Body of pancreas (tissue), 4 donors: ENCODE measurements around the gene ARHGEF40. TPM values are rescaled to one million over a fixed set of nuclear protein-coding genes. Genes with fewer than 3 reads are reported as not detected.

ENCODE experiments used
- ATAC-seq: fragments of 150-250 bp; one replicate; pipeline ENCODE4 v1.9.1; 2016
- DNase-seq, 4 donors: peaks; one replicate each; pipeline ENCODE4 v3.0.0-alpha.2; 2019
- H3K27ac ChIP-seq, 4 donors: fragments of 200-600 bp; sonication (generic); 1 replicate in 3 of 4; 2 replicates in 1 of 4; pipeline versions ENCODE4 v1.5.1 to v1.6.1; 2016 to 2019; ENCODE audit warnings: mild to moderate bottlenecking in 1 of 4, mixed read lengths in 1 of 4, moderate library complexity in 1 of 4
- H3K27me3 ChIP-seq, 2 donors: fragments of 200-600 bp; sonication (generic); one replicate each; pipeline ENCODE4 v1.6.0; 2016; ENCODE audit warnings: mild to moderate bottlenecking in 1 of 2
- H3K36me3 ChIP-seq, 2 donors: fragments of 200-600 bp; sonication (generic); replicated peaks in 1 of 2; 2 replicates each; pipeline ENCODE4 v1.5.1; 2016; ENCODE audit warnings: low read depth in 2 of 2; ENCODE audit not compliant: insufficient read depth in 1 of 2
- H3K4me1 ChIP-seq: fragments of 200-600 bp; sonication (generic); one replicate; pipeline ENCODE4 v1.6.0; 2016
- H3K4me3 ChIP-seq, 2 donors: fragments of 200-600 bp; sonication (generic); 1 replicate in 1 of 2; 2 replicates in 1 of 2; pipeline ENCODE4 v1.5.1; 2016 to 2019
- H3K9me3 ChIP-seq, 3 donors: fragments of 200-600 bp; sonication (generic); 1 replicate in 2 of 3; 2 replicates in 1 of 3; pipeline ENCODE4 v1.5.1; 2016
- CTCF ChIP-seq, 7 experiments: fragments of 450-650 bp in 4 of 7; fragments of 200-600 bp in 3 of 7; sonication (generic) in 3 of 7; IDR thresholded peaks; one replicate each; pipeline ENCODE4 v1.5.1; 2016 to 2019; ENCODE audit warnings: antibody characterized with exemption in 7 of 7
- POLR2A ChIP-seq, 3 donors: fragments of 450-650 bp; IDR thresholded peaks; one replicate each; pipeline ENCODE4 v1.6.1; 2016; ENCODE audit warnings: antibody characterized with exemption in 3 of 3, mild to moderate bottlenecking in 2 of 3
- WGBS, 2 donors: methylation state at CpG; one replicate each; pipeline ENCODE4 v1.1.5; 2017; 5-methylcytosine and 5-hydroxymethylcytosine counted together
- intact Hi-C: fragments of 100-400 bp; cut with DNase I; formaldehyde crosslinking; loops from one replicate; pipeline ENCODE4 v1.15.1; 2023
- total RNA-seq, 2 donors: library from RNA; depleted of rRNA; stranded (reverse); fragments of >200 nt; gene quantifications; one replicate each; pipeline ENCODE4 v1.1.0, GENCODE V29; 2016

ARHGEF40 gene
- total RNA-seq, 2 donors from 2014 or later, result 58.4 to 142 TPM

DNA sequence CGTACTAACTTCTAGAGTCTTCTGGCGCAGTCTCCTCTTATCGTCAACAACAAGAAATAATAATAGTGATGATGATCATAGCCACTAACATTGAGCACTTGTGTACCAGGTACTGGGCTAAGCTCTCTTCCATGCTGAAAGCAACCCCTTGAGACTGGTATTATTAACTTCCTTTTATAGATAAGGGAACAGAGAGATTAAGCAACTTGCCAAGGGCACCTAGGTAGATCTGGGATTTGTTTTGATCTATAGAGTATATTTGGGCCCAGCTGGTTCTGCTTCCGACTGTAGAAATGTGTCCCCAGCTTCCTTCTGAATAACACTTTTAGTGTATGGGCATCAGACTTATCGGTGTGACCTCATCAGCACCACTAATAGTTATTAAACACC is 29.5 kb downstream of the ARHGEF40 start:
- ATAC-seq (no peak), DNase-seq (no peak)
- no peaks in the 10 kb centered on the region for H3K9me3 ChIP-seq
- H3K4me3 ChIP-seq, result no peak overlapping the region
- TF ChIP-seq CTCF (IDR thresholded peaks at IDR 0.05) (no peak), POLR2A (IDR thresholded peaks at IDR 0.05) (no peak)
- peak overlapping the region in 3 of 4 donors; percentile 79 to 92 (median 91) for H3K27ac ChIP-seq
- WGBS, 2 donors, result 48 to 51% methylated on average over 5 of the region's 5 CpGs
- no peaks in the 10 kb centered on the region for H3K36me3 ChIP-seq
- H3K27me3 ChIP-seq, result no peaks in the 10 kb centered on the region
- intact Hi-C loops, result no loop called here
- H3K4me1 ChIP-seq, result peaks cover 33% of the 10 kb centered on the region

- intact Hi-C loops, result no loop called here
- H3K9me3 ChIP-seq, result no peaks in the 10 kb centered on the region
- ATAC-seq, result no peak
- H3K4me1 ChIP-seq, result peaks cover 45% of the 10 kb centered on the region
- no peaks in the 10 kb centered on the region for H3K27me3 ChIP-seq
- 69 to 81% methylated on average over 5 of the region's 5 CpGs for WGBS, 2 donors
- H3K36me3 ChIP-seq, result no peaks in the 10 kb centered on the region
- TF ChIP-seq CTCF (IDR thresholded peaks at IDR 0.05) (no peak), POLR2A (IDR thresholded peaks at IDR 0.05) (no peak)
- no peak within 1 kb of the TSS for H3K4me3 ChIP-seq
- H3K27ac ChIP-seq, result peak within 1 kb of the TSS in 3 of 4 donors; percentile 79 to 92 (median 91)
- no peak for DNase-seq
Measured at GRCh38 chr14:21100931-21101330, 30.8 kb downstream of the ARHGEF40 start, which contains the start of gene TMEM253. TMEM253 (plus strand) TSS chr14:21101066; CDS start chr14:21101344, 278 bp downstream.

DNA sequence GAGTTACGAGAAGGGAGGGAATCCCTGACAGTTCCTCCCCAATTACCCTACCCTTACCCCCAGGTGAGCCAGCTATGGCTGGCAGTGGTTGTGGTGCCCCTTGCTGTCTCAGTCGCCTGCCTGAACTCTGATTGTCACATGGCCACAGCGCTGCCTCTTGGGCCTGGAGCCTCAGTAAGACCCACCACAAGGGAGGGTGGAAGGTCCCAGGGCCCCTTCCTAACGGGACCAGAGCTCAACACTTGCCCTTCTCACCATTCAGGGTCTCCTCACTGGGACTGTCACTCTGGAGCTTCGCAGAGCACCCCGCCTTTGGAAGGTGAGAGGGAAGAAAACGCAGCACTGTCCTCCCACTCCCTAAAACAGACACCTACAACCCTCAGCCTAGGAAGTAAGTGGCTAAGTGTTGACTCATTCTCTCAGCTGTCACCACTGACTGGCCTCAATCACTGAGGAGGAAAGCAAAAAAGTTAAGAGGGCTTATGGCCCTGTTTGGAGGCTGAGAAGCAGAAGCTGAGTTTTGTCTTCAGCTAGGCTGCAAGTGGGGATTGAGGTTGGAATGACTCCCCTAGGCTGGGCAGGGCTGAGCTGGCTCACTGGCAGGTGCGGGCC is 31.8 kb downstream of the ARHGEF40 start:
- intact Hi-C loops, result no loop called here
- DNase-seq, result no peak
- Histone ChIP-seq H3K27me3 (no peaks in the 10 kb centered on the region), H3K27ac (no peak overlapping the region), H3K36me3 (no peaks in the 10 kb centered on the region), H3K4me1 (peaks cover 54% of the 10 kb centered on the region), H3K4me3 (no peak overlapping the region), H3K9me3 (no peaks in the 10 kb centered on the region)
- TF ChIP-seq CTCF (IDR thresholded peaks at IDR 0.05), result no peak
- TF ChIP-seq POLR2A (IDR thresholded peaks at IDR 0.05), result no peak
- no peak for ATAC-seq
- WGBS, 2 donors, result 85 to 90% methylated on average over 8 of the region's 8 CpGs

DNA sequence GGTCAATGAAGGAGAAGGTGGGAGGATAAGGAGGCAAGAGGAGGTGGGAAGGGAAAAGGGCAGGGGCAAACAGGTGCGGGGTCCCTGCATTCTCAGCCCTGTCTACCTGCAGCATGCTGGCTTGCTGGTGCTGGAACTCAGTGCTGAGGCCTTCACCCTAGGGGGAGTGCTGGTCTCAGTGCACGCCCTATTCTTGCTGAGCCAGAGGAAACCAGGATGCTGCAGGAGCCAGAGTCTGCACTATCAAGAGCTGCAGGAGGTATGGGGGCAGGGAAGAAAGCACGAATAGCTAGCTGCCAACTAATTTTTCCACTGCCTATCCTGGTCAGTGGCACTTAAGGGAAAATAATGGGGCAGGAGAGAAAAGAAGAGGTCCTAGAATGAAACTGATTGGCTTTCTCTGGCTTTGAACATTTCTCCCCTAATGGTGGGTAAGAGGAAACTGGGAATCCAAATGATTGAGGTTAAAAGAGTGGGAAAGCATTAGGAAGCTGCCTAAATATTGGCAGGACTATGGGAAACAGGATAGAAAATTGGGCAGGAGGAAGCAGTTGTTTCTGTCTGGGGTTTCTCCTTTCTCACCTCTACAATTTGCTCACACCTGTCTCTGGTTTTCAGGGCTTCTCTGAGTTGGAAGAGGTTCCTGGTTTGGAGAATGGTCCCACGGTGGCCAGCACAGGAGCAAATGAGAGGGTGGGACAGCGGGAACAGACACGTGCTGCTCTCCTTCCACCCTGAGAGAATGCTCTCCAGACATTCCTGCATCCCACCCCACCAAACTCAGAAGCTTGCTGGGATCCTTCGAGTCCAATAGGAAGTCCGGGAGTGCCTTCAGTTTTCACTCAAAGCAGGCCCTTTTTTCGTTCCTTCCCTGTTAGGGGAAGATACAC is 32.7 kb downstream of the ARHGEF40 start:
- Histone ChIP-seq H3K4me3 (no peak overlapping the region), H3K36me3 (no peaks in the 10 kb centered on the region), H3K4me1 (peaks cover 51% of the 10 kb centered on the region), H3K27me3 (no peaks in the 10 kb centered on the region), H3K27ac (peak overlapping the region in 3 of 4 donors; percentile 94 to 100 (median 96)), H3K9me3 (no peaks in the 10 kb centered on the region)
- intact Hi-C loops, result no loop called here
- no peak for ATAC-seq
- WGBS, 2 donors, result 18 to 20% methylated on average over 9 of the region's 9 CpGs
- TF ChIP-seq POLR2A (IDR thresholded peaks at IDR 0.05), result no peak
- no peak for DNase-seq

DNA sequence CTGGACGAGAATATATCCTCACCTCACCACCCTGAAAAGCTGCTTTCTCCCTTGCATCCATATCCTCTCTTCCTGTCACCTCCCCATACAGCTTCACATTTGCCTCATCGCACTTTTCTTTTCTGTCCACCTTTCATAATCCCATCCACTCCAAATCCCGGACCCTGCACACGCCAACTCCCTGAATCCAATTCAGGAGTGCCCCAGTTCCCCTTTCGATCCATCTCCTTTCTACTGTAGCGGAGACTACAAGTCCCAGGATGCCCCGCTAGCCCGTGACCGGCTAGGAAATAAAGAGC is 33.3 kb downstream of the ARHGEF40 start:
- intact Hi-C loops, result no loop called here
- no peak for DNase-seq
- TF ChIP-seq POLR2A (IDR thresholded peaks at IDR 0.05) (no peak), CTCF (IDR thresholded peaks at IDR 0.05) (no peak)
- peaks cover 51% of the 10 kb centered on the region for H3K4me1 ChIP-seq
- H3K9me3 ChIP-seq, result no peaks in the 10 kb centered on the region
- H3K4me3 ChIP-seq, result no peak overlapping the region
- peak overlapping the region; percentile 94 to 100 (median 96) for H3K27ac ChIP-seq
- no peak for ATAC-seq
- H3K27me3 ChIP-seq, result no peaks in the 10 kb centered on the region
- WGBS, 2 donors, result 0 to 1% methylated on average over 9 of the region's 9 CpGs
- H3K36me3 ChIP-seq, result no peaks in the 10 kb centered on the region
